ENCODE measurements around the gene CDH4.

The CDH4 gene

DNA sequence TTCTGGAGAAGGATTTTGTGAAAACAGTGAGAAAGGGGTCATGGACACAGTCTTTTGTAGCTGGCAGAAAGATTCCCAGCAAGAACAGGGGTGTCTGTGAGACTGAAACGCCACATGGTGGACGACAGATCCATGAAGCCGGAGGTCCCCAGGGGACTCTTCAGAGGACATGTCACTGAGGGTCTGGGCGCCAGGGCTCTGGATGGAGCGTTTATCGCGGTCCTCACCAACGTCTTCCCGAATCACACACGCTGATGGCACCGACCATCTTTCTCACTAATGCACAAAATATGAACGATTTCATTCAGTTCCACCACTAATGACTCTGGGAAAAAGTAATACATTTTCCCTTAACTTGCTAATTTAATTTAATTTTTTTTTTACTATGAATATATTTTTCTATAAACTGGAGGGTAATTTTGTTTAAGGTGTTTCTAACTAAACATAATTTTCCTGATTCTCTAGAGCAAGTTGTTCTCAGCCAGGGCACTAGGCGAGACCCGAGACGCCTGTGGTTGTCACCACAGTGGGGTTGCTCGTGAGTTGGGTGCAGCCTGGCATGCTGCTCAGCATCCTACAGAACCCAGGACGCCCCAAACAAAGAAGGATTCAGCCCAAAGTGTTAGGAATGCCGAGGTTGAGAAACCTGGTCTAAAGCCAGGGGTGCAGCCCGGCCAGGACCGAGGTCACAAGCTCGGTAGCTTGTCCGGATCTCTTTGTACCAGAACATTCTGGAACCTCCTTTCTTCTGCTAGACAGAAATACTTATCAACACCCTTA is 507.4 kb downstream of the CDH4 start:
- H3K27ac ChIP-seq (ENCODE audit: low read length), result no peak overlapping the region
- H3K4me1 ChIP-seq (ENCODE audit: control insufficient read depth in 1 of 2, insufficient read depth in 2 of 2, low read length in 2 of 2), result no peaks in the 10 kb centered on the region
- no peak overlapping the region for H3K4me3 ChIP-seq (ENCODE audit: low read depth in 1 of 2, low read length in 2 of 2)
- H3K27me3 ChIP-seq (ENCODE audit: low read depth, low read length), result no peaks in the 10 kb centered on the region
- no peaks in the 10 kb centered on the region for H3K36me3 ChIP-seq (ENCODE audit: control insufficient read depth in 1 of 2, insufficient read depth in 2 of 2, low read length in 2 of 2)
- H3K9me3 ChIP-seq (ENCODE audit: control insufficient read depth in 1 of 2, low read length in 2 of 2), result no peaks in the 10 kb centered on the region

GRCh38 chr20:61760321-61760720 is 508.3 kb downstream of the CDH4 start:
- Histone ChIP-seq H3K9me3 (ENCODE audit: control insufficient read depth in 1 of 2, low read length in 2 of 2) (no peaks in the 10 kb centered on the region), H3K36me3 (ENCODE audit: control insufficient read depth in 1 of 2, insufficient read depth in 2 of 2, low read length in 2 of 2) (no peaks in the 10 kb centered on the region), H3K4me1 (ENCODE audit: control insufficient read depth in 1 of 2, insufficient read depth in 2 of 2, low read length in 2 of 2) (no peaks in the 10 kb centered on the region), H3K27ac (ENCODE audit: low read length) (no peak overlapping the region), H3K27me3 (ENCODE audit: low read depth, low read length) (no peaks in the 10 kb centered on the region), H3K4me3 (ENCODE audit: low read depth in 1 of 2, low read length in 2 of 2) (no peak overlapping the region)

- H3K4me1 ChIP-seq (ENCODE audit: control insufficient read depth in 1 of 2, insufficient read depth in 2 of 2, low read length in 2 of 2), result no peaks in the 10 kb centered on the region
- H3K4me3 ChIP-seq (ENCODE audit: low read depth in 1 of 2, low read length in 2 of 2), result no peak overlapping the region
- no peaks in the 10 kb centered on the region for H3K9me3 ChIP-seq (ENCODE audit: control insufficient read depth in 1 of 2, low read length in 2 of 2)
- H3K27me3 ChIP-seq (ENCODE audit: low read depth, low read length), result no peaks in the 10 kb centered on the region
- H3K27ac ChIP-seq (ENCODE audit: low read length), result no peak overlapping the region
- no peaks in the 10 kb centered on the region for H3K36me3 ChIP-seq (ENCODE audit: control insufficient read depth in 1 of 2, insufficient read depth in 2 of 2, low read length in 2 of 2)
These were observed 508.7 kb downstream of the CDH4 start for GRCh38 chr20:61760731-61761130.

DNA sequence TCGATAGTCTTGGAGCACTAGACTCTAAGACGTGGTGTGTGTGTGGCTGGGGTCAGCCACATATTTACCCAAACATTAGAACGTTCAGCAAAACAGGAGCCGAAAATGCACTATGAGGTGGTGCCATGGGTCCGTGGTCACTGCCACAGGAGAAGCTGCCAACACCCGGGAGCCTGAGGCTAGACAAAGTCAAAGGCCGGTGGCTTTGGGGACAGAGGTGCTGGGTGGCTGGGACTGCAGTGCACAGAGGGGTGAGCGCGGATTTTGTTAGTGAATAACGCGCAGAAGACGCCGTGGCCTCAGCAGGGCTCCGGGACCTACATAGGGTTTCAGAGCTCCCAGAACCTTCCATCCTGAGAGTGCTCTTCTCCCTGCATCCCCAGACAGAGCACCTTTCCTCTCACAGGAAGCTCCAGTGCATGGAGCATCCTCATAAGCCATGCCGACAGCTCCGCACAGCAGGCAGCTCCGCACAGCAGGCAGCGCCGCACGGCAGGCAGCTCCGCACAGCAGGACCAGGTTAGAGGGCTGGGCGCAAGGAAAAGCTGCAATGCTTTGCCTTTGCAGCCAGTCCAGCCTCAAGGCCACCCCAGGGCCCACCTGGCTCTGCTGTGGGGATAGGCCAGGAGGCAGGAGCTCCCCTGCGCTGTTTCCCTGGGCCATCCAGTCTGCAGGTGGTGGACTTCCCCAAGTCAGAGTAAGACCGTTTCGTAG is 509.5 kb downstream of the CDH4 start:
- Histone ChIP-seq H3K4me1 (ENCODE audit: control insufficient read depth in 1 of 2, insufficient read depth in 2 of 2, low read length in 2 of 2) (no peaks in the 10 kb centered on the region), H3K36me3 (ENCODE audit: control insufficient read depth in 1 of 2, insufficient read depth in 2 of 2, low read length in 2 of 2) (no peaks in the 10 kb centered on the region), H3K4me3 (ENCODE audit: low read depth in 1 of 2, low read length in 2 of 2) (no peak overlapping the region), H3K9me3 (ENCODE audit: control insufficient read depth in 1 of 2, low read length in 2 of 2) (no peaks in the 10 kb centered on the region), H3K27ac (ENCODE audit: low read length) (no peak overlapping the region), H3K27me3 (ENCODE audit: low read depth, low read length) (no peaks in the 10 kb centered on the region)

DNA sequence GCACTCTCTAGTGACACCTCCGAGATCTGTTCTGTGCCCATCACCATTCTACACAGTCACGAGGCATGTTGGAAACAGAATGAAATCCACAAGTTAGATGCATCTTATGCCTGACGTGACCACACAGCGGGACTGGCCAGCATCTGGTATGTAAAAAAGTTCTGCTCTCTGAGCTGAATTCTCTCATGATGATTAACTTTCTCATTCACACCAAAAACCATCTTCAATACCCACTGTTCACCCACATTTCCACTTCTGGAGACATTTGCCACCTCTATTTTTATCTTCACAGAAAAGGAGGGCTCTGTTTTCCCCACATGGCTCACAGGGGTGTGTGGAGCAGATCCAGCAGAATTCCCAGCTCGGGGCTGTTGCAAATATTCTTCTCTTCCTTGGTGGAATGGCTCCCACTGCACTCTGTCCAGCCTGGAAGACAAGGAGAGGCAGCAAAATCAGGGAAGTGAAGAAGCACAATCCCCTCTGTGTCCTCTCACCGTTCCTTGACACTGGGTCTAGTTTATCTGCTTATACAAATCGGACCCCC is 510.2 kb downstream of the CDH4 start:
- H3K4me3 ChIP-seq (ENCODE audit: low read depth in 1 of 2, low read length in 2 of 2), result no peak overlapping the region
- no peaks in the 10 kb centered on the region for H3K9me3 ChIP-seq (ENCODE audit: control insufficient read depth in 1 of 2, low read length in 2 of 2)
- H3K36me3 ChIP-seq (ENCODE audit: control insufficient read depth in 1 of 2, insufficient read depth in 2 of 2, low read length in 2 of 2), result no peaks in the 10 kb centered on the region
- H3K27ac ChIP-seq (ENCODE audit: low read length), result no peak overlapping the region
- H3K27me3 ChIP-seq (ENCODE audit: low read depth, low read length), result no peaks in the 10 kb centered on the region
- H3K4me1 ChIP-seq (ENCODE audit: control insufficient read depth in 1 of 2, insufficient read depth in 2 of 2, low read length in 2 of 2), result no peaks in the 10 kb centered on the region

GRCh38 chr20:61762886-61763739 is 511.1 kb downstream of the CDH4 start:
- Histone ChIP-seq H3K4me3 (ENCODE audit: low read depth in 1 of 2, low read length in 2 of 2) (no peak overlapping the region), H3K36me3 (ENCODE audit: control insufficient read depth in 1 of 2, insufficient read depth in 2 of 2, low read length in 2 of 2) (no peaks in the 10 kb centered on the region), H3K27ac (ENCODE audit: low read length) (no peak overlapping the region), H3K27me3 (ENCODE audit: low read depth, low read length) (no peaks in the 10 kb centered on the region), H3K4me1 (ENCODE audit: control insufficient read depth in 1 of 2, insufficient read depth in 2 of 2, low read length in 2 of 2) (no peaks in the 10 kb centered on the region), H3K9me3 (ENCODE audit: control insufficient read depth in 1 of 2, low read length in 2 of 2) (no peaks in the 10 kb centered on the region)

- no peaks in the 10 kb centered on the region for H3K27me3 ChIP-seq (ENCODE audit: low read depth, low read length)
- no peaks in the 10 kb centered on the region for H3K36me3 ChIP-seq (ENCODE audit: control insufficient read depth in 1 of 2, insufficient read depth in 2 of 2, low read length in 2 of 2)
- no peak overlapping the region for H3K4me3 ChIP-seq (ENCODE audit: low read depth in 1 of 2, low read length in 2 of 2)
- H3K9me3 ChIP-seq (ENCODE audit: control insufficient read depth in 1 of 2, low read length in 2 of 2), result no peaks in the 10 kb centered on the region
- H3K4me1 ChIP-seq (ENCODE audit: control insufficient read depth in 1 of 2, insufficient read depth in 2 of 2, low read length in 2 of 2), result no peaks in the 10 kb centered on the region
- no peak overlapping the region for H3K27ac ChIP-seq (ENCODE audit: low read length)
These were observed 511.8 kb downstream of the CDH4 start for GRCh38 chr20:61763740-61764400.

DNA sequence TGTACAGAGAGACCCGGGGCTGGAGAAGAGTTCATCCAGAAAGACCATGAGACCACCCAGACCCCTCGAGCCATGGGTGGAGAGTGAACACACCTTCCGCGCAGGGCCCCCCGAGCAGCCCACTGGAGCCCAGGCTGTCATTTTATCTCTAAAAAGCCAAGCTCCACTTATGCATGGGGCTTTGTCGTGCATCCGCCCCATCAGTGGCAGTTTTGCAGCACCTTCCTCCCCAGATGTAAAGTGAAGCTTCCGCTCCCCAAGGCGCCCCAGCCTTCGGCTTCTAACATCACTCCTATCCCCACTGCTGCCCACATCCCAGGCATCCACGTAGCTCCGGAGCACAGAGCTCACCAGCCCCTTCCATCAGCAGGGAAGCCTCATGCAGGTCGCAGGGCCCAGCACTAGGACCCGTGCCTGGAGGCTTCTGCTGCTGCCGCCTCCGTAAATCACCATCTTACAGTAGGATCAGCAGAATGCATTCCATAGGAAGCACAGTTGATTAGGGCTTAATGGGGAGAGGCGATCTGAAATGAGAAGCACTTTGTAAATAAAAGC is 512.5 kb downstream of the CDH4 start:
- Histone ChIP-seq H3K4me1 (ENCODE audit: control insufficient read depth in 1 of 2, insufficient read depth in 2 of 2, low read length in 2 of 2) (no peaks in the 10 kb centered on the region), H3K27ac (ENCODE audit: low read length) (no peak overlapping the region), H3K9me3 (ENCODE audit: control insufficient read depth in 1 of 2, low read length in 2 of 2) (no peaks in the 10 kb centered on the region), H3K27me3 (ENCODE audit: low read depth, low read length) (no peaks in the 10 kb centered on the region), H3K4me3 (ENCODE audit: low read depth in 1 of 2, low read length in 2 of 2) (no peak overlapping the region), H3K36me3 (ENCODE audit: control insufficient read depth in 1 of 2, insufficient read depth in 2 of 2, low read length in 2 of 2) (no peaks in the 10 kb centered on the region)

GRCh38 chr20:61765081-61765870 is 513.2 kb downstream of the CDH4 start:
- Histone ChIP-seq H3K27ac (ENCODE audit: low read length) (no peak overlapping the region), H3K4me3 (ENCODE audit: low read depth in 1 of 2, low read length in 2 of 2) (no peak overlapping the region), H3K9me3 (ENCODE audit: control insufficient read depth in 1 of 2, low read length in 2 of 2) (no peaks in the 10 kb centered on the region), H3K36me3 (ENCODE audit: control insufficient read depth in 1 of 2, insufficient read depth in 2 of 2, low read length in 2 of 2) (no peaks in the 10 kb centered on the region), H3K27me3 (ENCODE audit: low read depth, low read length) (no peaks in the 10 kb centered on the region), H3K4me1 (ENCODE audit: control insufficient read depth in 1 of 2, insufficient read depth in 2 of 2, low read length in 2 of 2) (no peaks in the 10 kb centered on the region)
